Mucosa of stomach (tissue), 1 donor: ENCODE results near the gene CYB561D2.
A peak's percentile ranks its signal among the peaks of the same experiment; 100 is the strongest.

Experiments
- H3K27me3 ChIP-seq: one replicate; pipeline ENCODE4 v1.7.0; 2013; ENCODE audit warnings: mild to moderate bottlenecking, low read length; ENCODE audit not compliant: control insufficient read depth, insufficient read depth
- H3K36me3 ChIP-seq: one replicate; pipeline ENCODE4 v1.7.0; 2013; ENCODE audit warnings: low read length; ENCODE audit not compliant: control insufficient read depth, insufficient read depth
- H3K4me1 ChIP-seq: one replicate; pipeline ENCODE4 v1.7.0; 2013; ENCODE audit warnings: mild to moderate bottlenecking, low read length; ENCODE audit not compliant: control insufficient read depth, insufficient read depth
- H3K4me3 ChIP-seq: one replicate; pipeline ENCODE4 v1.7.0; 2013; ENCODE audit warnings: low read length
- H3K9ac ChIP-seq: one replicate; pipeline ENCODE4 v1.7.0; 2013; ENCODE audit warnings: mild to moderate bottlenecking, low read length, moderate library complexity
- H3K9me3 ChIP-seq: one replicate; pipeline ENCODE4 v1.7.0; 2013; ENCODE audit warnings: mild to moderate bottlenecking, low read length, moderate library complexity; ENCODE audit not compliant: control insufficient read depth
- donor health status: Pancreatic carcinoma.

CYB561D2 gene

GRCh38 chr3:50319181-50319893 lies 31.3 kb upstream of the CYB561D2 start:
- no peak overlapping the region for H3K9ac ChIP-seq
- H3K4me3 ChIP-seq = no peak overlapping the region
- peaks cover 81% of the 10 kb centered on the region for H3K4me1 ChIP-seq
- no peaks in the 10 kb centered on the region for H3K27me3 ChIP-seq
- H3K36me3 ChIP-seq = peaks cover 14% of the 10 kb centered on the region
- no peaks in the 10 kb centered on the region for H3K9me3 ChIP-seq

DNA sequence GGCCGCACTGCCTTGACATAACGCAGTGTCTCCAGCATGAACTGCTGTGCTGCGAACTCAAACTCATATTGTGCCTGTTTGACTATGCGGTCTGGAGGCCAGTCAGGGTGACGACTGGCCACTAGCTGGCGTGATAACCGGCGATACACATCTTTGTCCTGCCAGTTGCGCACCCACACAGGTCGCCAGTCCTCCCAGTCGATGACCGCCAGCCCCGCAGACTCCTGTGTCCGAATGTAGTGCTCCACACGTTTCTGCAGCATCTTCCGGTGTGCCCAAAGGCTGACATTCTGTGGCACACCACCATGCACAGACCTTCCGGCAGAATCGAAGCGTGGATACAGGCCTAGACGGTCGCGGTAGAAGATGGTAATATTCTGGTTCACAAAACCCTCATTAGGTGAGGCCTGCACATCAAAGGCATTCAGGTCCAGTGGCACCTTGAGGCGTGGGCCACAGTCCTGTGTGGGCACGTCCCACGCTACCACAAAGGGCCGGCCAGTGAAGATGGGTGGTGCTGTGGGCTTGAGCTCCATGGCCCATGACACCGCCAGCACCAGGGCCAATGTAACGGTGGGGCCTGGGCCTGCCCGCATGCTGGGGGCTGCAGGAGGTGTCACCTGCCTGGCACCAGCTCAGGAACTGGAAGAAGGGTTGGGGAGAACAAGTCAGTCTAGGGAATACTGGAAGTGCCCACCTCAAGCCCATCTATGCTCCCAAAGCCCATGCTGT lies 30.6 kb upstream of the CYB561D2 start:
- H3K27me3 ChIP-seq = no peaks in the 10 kb centered on the region
- peaks cover 13% of the 10 kb centered on the region for H3K36me3 ChIP-seq
- H3K9me3 ChIP-seq = no peaks in the 10 kb centered on the region
- H3K9ac ChIP-seq = peak overlapping the region; percentile 92
- peak overlapping the region; percentile 62 for H3K4me3 ChIP-seq
- peaks cover 76% of the 10 kb centered on the region for H3K4me1 ChIP-seq

GRCh38 chr3:50320853-50321335 lies 29.8 kb upstream of the CYB561D2 start:
- Histone ChIP-seq H3K9me3 (no peaks in the 10 kb centered on the region), H3K4me1 (peaks cover 67% of the 10 kb centered on the region), H3K9ac (peak overlapping the region; percentile 92), H3K27me3 (no peaks in the 10 kb centered on the region), H3K36me3 (peaks cover 7% of the 10 kb centered on the region), H3K4me3 (peak overlapping the region; percentile 62)

DNA sequence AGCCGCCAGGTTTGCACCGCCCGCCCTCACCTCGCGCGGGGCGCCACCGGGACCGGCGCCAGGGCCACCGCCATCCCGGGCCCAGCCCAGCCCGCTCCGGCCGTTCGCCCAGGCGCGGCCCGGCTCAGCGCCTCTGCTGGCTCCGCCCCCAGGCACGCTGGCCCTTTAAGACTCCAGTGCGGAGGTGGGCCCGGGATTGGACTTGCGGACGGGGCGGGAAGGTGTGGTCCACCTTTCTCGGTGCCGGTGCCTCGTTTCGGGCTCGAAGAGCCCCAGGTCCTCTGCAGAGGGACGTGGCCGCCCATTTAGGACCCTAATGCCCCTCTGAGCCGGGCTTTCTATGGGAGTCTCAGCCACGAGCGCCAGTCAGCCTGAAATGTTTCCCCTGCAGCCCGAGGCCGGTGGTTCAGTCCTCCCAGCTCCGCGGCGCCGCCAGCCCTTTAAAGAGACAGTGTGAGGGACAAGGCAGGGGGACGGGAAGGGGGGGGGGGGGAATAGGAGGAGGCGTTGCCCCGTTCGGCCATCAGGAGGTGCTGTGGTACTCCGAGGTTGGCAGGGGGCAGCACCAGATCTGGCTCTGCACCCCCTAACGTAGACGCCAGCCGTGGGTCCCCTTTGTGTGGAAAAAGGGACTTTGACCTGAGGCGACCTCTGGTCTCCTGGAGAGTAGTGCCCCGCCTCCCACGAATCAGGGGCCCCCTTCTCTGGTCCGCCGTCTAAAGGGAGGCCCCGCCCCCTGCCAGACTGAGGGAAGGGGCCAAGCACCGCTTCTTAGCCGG lies 29.1 kb upstream of the CYB561D2 start:
- H3K4me3 ChIP-seq = peak overlapping the region; percentile 62
- peak overlapping the region; percentile 92 for H3K9ac ChIP-seq
- peaks cover 7% of the 10 kb centered on the region for H3K36me3 ChIP-seq
- no peaks in the 10 kb centered on the region for H3K27me3 ChIP-seq
- peaks cover 61% of the 10 kb centered on the region for H3K4me1 ChIP-seq
- no peaks in the 10 kb centered on the region for H3K9me3 ChIP-seq

- Histone ChIP-seq H3K4me3 (peak overlapping the region; percentile 62), H3K4me1 (peaks cover 60% of the 10 kb centered on the region), H3K9ac (peak overlapping the region; percentile 92), H3K27me3 (no peaks in the 10 kb centered on the region), H3K9me3 (no peaks in the 10 kb centered on the region), H3K36me3 (peaks cover 7% of the 10 kb centered on the region)
Measured at GRCh38 chr3:50322115-50322385, 28.6 kb upstream of the CYB561D2 start.

- H3K4me1 ChIP-seq = peaks cover 60% of the 10 kb centered on the region
- H3K27me3 ChIP-seq = no peaks in the 10 kb centered on the region
- peak within 1 kb of the TSS; percentile 62 for H3K4me3 ChIP-seq
- peak within 1 kb of the TSS; percentile 92 for H3K9ac ChIP-seq
- H3K36me3 ChIP-seq = peaks cover 7% of the 10 kb centered on the region
- H3K9me3 ChIP-seq = no peaks in the 10 kb centered on the region
Measured at GRCh38 chr3:50322386-50323091, 28.1 kb upstream of the CYB561D2 start, which contains the start of gene HYAL2. TSS of gene HYAL2 (minus strand) at chr3:50322745. CDS start at chr3:50320489, 2,256 bp downstream.

DNA sequence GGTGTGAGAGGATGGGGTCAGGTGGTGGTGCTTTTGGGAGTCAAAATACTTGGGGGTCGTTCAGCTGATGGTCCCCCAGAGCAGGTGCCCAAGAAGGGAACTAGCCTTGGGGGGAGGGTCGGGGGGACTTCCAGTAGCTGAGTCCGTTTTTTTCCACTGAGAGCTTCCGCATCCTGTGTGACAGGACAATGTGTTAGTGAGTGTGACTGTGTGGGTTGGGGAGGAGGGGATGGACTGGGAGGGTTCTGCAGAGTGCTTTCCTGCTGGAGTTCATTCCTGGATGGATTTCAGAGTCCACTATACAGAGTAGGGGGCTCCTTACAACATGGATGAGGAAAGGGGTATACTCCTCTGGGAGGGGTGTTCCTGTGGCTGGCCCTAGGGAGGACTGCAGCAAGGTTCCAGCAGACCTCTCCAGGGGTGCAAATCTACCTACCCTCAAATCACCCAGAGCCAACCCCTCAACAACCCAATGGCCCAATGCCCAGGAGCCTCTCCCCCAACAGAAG lies 27.5 kb upstream of the CYB561D2 start:
- Histone ChIP-seq H3K27me3 (no peaks in the 10 kb centered on the region), H3K4me1 (peaks cover 55% of the 10 kb centered on the region), H3K9me3 (no peaks in the 10 kb centered on the region), H3K4me3 (no peak overlapping the region), H3K9ac (peak overlapping the region; percentile 92), H3K36me3 (peaks cover 4% of the 10 kb centered on the region)

DNA sequence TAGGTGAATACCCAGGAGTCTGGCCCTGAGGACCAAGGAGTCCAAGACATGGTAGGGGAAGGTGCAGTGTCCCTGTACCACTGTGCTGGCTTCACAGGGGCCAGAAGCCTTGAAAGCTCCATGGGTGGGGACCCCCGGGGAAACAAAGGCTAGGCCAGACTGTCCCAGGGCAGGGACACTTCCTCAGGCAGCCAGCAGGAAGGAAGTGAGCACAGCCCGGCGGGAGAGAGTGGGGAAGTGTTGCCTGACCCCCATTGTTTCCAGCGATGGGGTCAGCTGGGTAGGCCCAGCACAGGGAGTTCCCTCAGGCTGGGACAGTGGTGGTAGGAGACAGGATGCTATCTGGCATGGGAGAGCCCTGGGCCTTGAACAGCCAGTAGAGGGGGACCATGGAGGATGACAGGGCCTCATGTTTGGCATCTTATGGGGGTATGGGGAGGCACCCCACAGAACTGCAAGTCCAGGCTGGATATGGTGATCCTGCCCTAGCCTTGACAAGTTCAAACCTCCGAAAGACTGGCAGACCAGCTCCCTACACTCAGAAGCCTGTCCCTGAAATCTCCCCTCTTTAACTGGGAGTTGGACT lies 27.0 kb upstream of the CYB561D2 start:
- Histone ChIP-seq H3K27me3 (no peaks in the 10 kb centered on the region), H3K4me1 (peaks cover 53% of the 10 kb centered on the region), H3K9me3 (no peaks in the 10 kb centered on the region), H3K36me3 (no peaks in the 10 kb centered on the region), H3K4me3 (no peak overlapping the region), H3K9ac (no peak overlapping the region)

GRCh38 chr3:50324351-50325112 lies 26.1 kb upstream of the CYB561D2 start:
- Histone ChIP-seq H3K4me1 (peaks cover 46% of the 10 kb centered on the region), H3K9me3 (no peaks in the 10 kb centered on the region), H3K27me3 (no peaks in the 10 kb centered on the region), H3K36me3 (no peaks in the 10 kb centered on the region), H3K4me3 (no peak overlapping the region), H3K9ac (no peak overlapping the region)

DNA sequence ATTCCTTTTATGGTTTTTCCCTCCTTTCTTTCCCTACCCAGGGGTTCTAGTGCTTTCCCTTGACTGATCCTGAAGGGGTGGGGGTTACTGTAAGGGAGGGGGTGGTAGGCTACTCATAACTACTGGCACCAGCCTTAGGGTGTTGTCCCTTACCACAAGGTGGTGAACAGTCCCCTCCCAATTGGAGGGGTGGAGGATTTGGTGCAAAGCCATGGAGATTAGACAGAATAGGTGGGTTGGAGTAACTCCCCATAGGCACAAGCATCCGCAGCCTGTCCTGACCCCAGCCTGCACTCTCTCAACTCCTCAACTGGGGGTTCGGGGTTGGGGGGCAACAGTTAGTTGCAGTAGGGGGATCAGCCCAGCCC lies 25.6 kb upstream of the CYB561D2 start:
- Histone ChIP-seq H3K27me3 (no peaks in the 10 kb centered on the region), H3K9me3 (no peaks in the 10 kb centered on the region), H3K4me1 (peaks cover 41% of the 10 kb centered on the region)

More for the DNA sequence above, 25.6 kb upstream of the CYB561D2 start:
- no peak overlapping the region for H3K9ac ChIP-seq
- H3K4me3 ChIP-seq = no peak overlapping the region
- peaks cover 4% of the 10 kb centered on the region for H3K36me3 ChIP-seq
